ENCODE measurements around the gene DCDC2. TPM values are rescaled to one million over a fixed set of nuclear protein-coding genes. Genes with fewer than 3 reads are reported as not detected.
"Not testable (repeated sequence)": the region's sequence is repeated elsewhere in the genome, so short reads cannot be mapped to it uniquely, and the experiment has no call there.

DCDC2 gene
- total and polyA plus RNA-seq, 4 experiments from 2014 or later: 0.44 to 0.47 TPM; not detected in 2

- Mint-ChIP-seq H3K27ac (no peak overlapping the region), H3K9me3 (peaks cover 0 to 3% (median 0%) of the 10 kb centered on the region in 8 donors), H3K4me1 (no peaks in the 10 kb centered on the region), H3K4me3 (no peak overlapping the region), H3K36me3 (no peaks in the 10 kb centered on the region), H3K27me3 (peaks cover 3 to 5% of the 10 kb centered on the region in 2 donors)
- H3K27ac ChIP-seq (ENCODE audit: low read depth, low read length): no peak overlapping the region
- no peaks in the 10 kb centered on the region for H3K9me3 ChIP-seq (ENCODE audit: control insufficient read depth in 1 of 2, low read length in 2 of 2)
- no peak for DNase-seq
- H3K4me3 ChIP-seq (ENCODE audit: low read length in 2 of 2): no peak overlapping the region
- CTCF ChIA-PET (ENCODE audit: partially characterized antibody): no interaction called here
- no peaks in the 10 kb centered on the region for H3K36me3 ChIP-seq (ENCODE audit: insufficient read depth, low read length)
- POLR2A ChIA-PET (ENCODE audit: partially characterized antibody): no interaction called here
- H3K4me1 ChIP-seq (ENCODE audit: insufficient read depth, low read length): no peaks in the 10 kb centered on the region
- H3K27me3 ChIP-seq (ENCODE audit: insufficient read depth, low read length): no peaks in the 10 kb centered on the region
- intact Hi-C loops (cut with micrococcal nuclease): no loop called here
Observed at GRCh38 chr6:24240380-24240928, 117.4 kb downstream of the DCDC2 start.

GRCh38 chr6:24238700-24239099 is 119.2 kb downstream of the DCDC2 start:
- Histone ChIP-seq H3K36me3 (ENCODE audit: insufficient read depth, low read length) (no peaks in the 10 kb centered on the region), H3K4me3 (ENCODE audit: low read length in 2 of 2) (no peak overlapping the region), H3K27me3 (ENCODE audit: insufficient read depth, low read length) (no peaks in the 10 kb centered on the region), H3K9me3 (ENCODE audit: control insufficient read depth in 1 of 2, low read length in 2 of 2) (no peaks in the 10 kb centered on the region), H3K27ac (ENCODE audit: low read depth, low read length) (no peak overlapping the region), H3K4me1 (ENCODE audit: insufficient read depth, low read length) (no peaks in the 10 kb centered on the region)
- Mint-ChIP-seq H3K4me3 (peak overlapping the region in 1 of 8 donors; percentile 22), H3K27ac (no peak overlapping the region), H3K27me3 (peaks cover 0 to 3% of the 10 kb centered on the region in 2 donors), H3K9me3 (peaks cover 0 to 3% (median 0%) of the 10 kb centered on the region in 8 donors), H3K4me1 (no peaks in the 10 kb centered on the region), H3K36me3 (no peaks in the 10 kb centered on the region)
- intact Hi-C loops (cut with micrococcal nuclease): no loop called here
- POLR2A ChIA-PET (ENCODE audit: partially characterized antibody): no interaction called here
- CTCF ChIA-PET (ENCODE audit: partially characterized antibody): no interaction called here
- DNase-seq: no peak

- H3K4me1 Mint-ChIP-seq; intact Hi-C loops (cut with micrococcal nuclease); H3K9me3 ChIP-seq (ENCODE audit: control insufficient read depth in 1 of 2, low read length in 2 of 2); H3K4me1 ChIP-seq (ENCODE audit: insufficient read depth, low read length); CTCF ChIA-PET (ENCODE audit: partially characterized antibody); H3K9me3 Mint-ChIP-seq; H3K36me3 Mint-ChIP-seq; H3K27me3 Mint-ChIP-seq; H3K4me3 Mint-ChIP-seq; POLR2A ChIA-PET (ENCODE audit: partially characterized antibody); H3K36me3 ChIP-seq (ENCODE audit: insufficient read depth, low read length); H3K4me3 ChIP-seq (ENCODE audit: low read length in 2 of 2); H3K27me3 ChIP-seq (ENCODE audit: insufficient read depth, low read length); H3K27ac ChIP-seq (ENCODE audit: low read depth, low read length); DNase-seq: not testable (repeated sequence)
- peak overlapping the region in 1 of 7 donors; percentile 6 for H3K27ac Mint-ChIP-seq
Observed at GRCh38 chr6:24236779-24237178, 121.1 kb downstream of the DCDC2 start.

- no peaks in the 10 kb centered on the region for H3K4me1 Mint-ChIP-seq
- H3K27me3 Mint-ChIP-seq: peaks cover 6 to 8% of the 10 kb centered on the region in 2 donors
- H3K36me3 Mint-ChIP-seq: no peaks in the 10 kb centered on the region
- H3K36me3 ChIP-seq (ENCODE audit: insufficient read depth, low read length): no peaks in the 10 kb centered on the region
- ChIA-PET CTCF (ENCODE audit: partially characterized antibody) (no interaction called here), POLR2A (ENCODE audit: partially characterized antibody) (no interaction called here)
- no peak overlapping the region for H3K27ac Mint-ChIP-seq
- H3K4me1 ChIP-seq (ENCODE audit: insufficient read depth, low read length): no peaks in the 10 kb centered on the region
- intact Hi-C loops (cut with micrococcal nuclease): no loop called here
- no peaks in the 10 kb centered on the region for H3K9me3 ChIP-seq (ENCODE audit: control insufficient read depth in 1 of 2, low read length in 2 of 2)
- H3K9me3 Mint-ChIP-seq: peaks cover 0 to 3% (median 0%) of the 10 kb centered on the region in 8 donors
- H3K27ac ChIP-seq (ENCODE audit: low read depth, low read length): no peak overlapping the region
- no peak overlapping the region for H3K4me3 ChIP-seq (ENCODE audit: low read length in 2 of 2)
- DNase-seq: no peak
- no peaks in the 10 kb centered on the region for H3K27me3 ChIP-seq (ENCODE audit: insufficient read depth, low read length)
- H3K4me3 Mint-ChIP-seq: peak overlapping the region in 1 of 8 donors; percentile 21
Observed at GRCh38 chr6:24233813-24234442, 123.9 kb downstream of the DCDC2 start.

- Mint-ChIP-seq H3K27me3 (peaks cover 9 to 10% of the 10 kb centered on the region in 2 donors), H3K36me3 (no peaks in the 10 kb centered on the region), H3K4me3 (no peak overlapping the region), H3K27ac (no peak overlapping the region), H3K9me3 (peaks cover 0 to 3% (median 0%) of the 10 kb centered on the region in 8 donors), H3K4me1 (no peaks in the 10 kb centered on the region)
- Histone ChIP-seq H3K4me3 (ENCODE audit: low read length in 2 of 2) (no peak overlapping the region), H3K9me3 (ENCODE audit: control insufficient read depth in 1 of 2, low read length in 2 of 2) (no peaks in the 10 kb centered on the region), H3K4me1 (ENCODE audit: insufficient read depth, low read length) (no peaks in the 10 kb centered on the region), H3K27me3 (ENCODE audit: insufficient read depth, low read length) (no peaks in the 10 kb centered on the region), H3K27ac (ENCODE audit: low read depth, low read length) (no peak overlapping the region), H3K36me3 (ENCODE audit: insufficient read depth, low read length) (no peaks in the 10 kb centered on the region)
- ChIA-PET CTCF (ENCODE audit: partially characterized antibody) (no interaction called here), POLR2A (ENCODE audit: partially characterized antibody) (no interaction called here)
- no peak for DNase-seq
- intact Hi-C loops (cut with micrococcal nuclease): no loop called here
Observed at GRCh38 chr6:24231438-24231977, 126.4 kb downstream of the DCDC2 start.

- Mint-ChIP-seq H3K4me1 (no peaks in the 10 kb centered on the region), H3K36me3 (no peaks in the 10 kb centered on the region), H3K27ac (no peak overlapping the region), H3K4me3 (no peak overlapping the region), H3K9me3 (no peaks in the 10 kb centered on the region), H3K27me3 (peaks cover 9 to 10% of the 10 kb centered on the region in 2 donors)
- H3K4me1 ChIP-seq (ENCODE audit: insufficient read depth, low read length): no peaks in the 10 kb centered on the region
- DNase-seq: no peak
- ChIA-PET CTCF (ENCODE audit: partially characterized antibody) (no interaction called here), POLR2A (ENCODE audit: partially characterized antibody) (no interaction called here)
- H3K36me3 ChIP-seq (ENCODE audit: insufficient read depth, low read length): no peaks in the 10 kb centered on the region
- no peaks in the 10 kb centered on the region for H3K27me3 ChIP-seq (ENCODE audit: insufficient read depth, low read length)
- intact Hi-C loops (cut with micrococcal nuclease): no loop called here
- H3K27ac ChIP-seq (ENCODE audit: low read depth, low read length): no peak overlapping the region
- no peak overlapping the region for H3K4me3 ChIP-seq (ENCODE audit: low read length in 2 of 2)
- H3K9me3 ChIP-seq (ENCODE audit: control insufficient read depth in 1 of 2, low read length in 2 of 2): no peaks in the 10 kb centered on the region
Observed at GRCh38 chr6:24229696-24230405, 128.0 kb downstream of the DCDC2 start.

GRCh38 chr6:24228681-24229255 is 129.1 kb downstream of the DCDC2 start:
- H3K9me3 ChIP-seq (ENCODE audit: control insufficient read depth in 1 of 2, low read length in 2 of 2): no peaks in the 10 kb centered on the region
- no peaks in the 10 kb centered on the region for H3K27me3 ChIP-seq (ENCODE audit: insufficient read depth, low read length)
- ChIA-PET CTCF (ENCODE audit: partially characterized antibody) (no interaction called here), POLR2A (ENCODE audit: partially characterized antibody) (no interaction called here)
- no peaks in the 10 kb centered on the region for H3K4me1 Mint-ChIP-seq
- H3K36me3 Mint-ChIP-seq: no peaks in the 10 kb centered on the region
- H3K27me3 Mint-ChIP-seq: peaks cover 10 to 14% of the 10 kb centered on the region in 2 donors
- intact Hi-C loops (cut with micrococcal nuclease): no loop called here
- no peaks in the 10 kb centered on the region for H3K36me3 ChIP-seq (ENCODE audit: insufficient read depth, low read length)
- H3K4me3 Mint-ChIP-seq: no peak overlapping the region
- H3K27ac ChIP-seq (ENCODE audit: low read depth, low read length): no peak overlapping the region
- H3K4me3 ChIP-seq (ENCODE audit: low read length in 2 of 2): no peak overlapping the region
- no peak for DNase-seq
- H3K4me1 ChIP-seq (ENCODE audit: insufficient read depth, low read length): no peaks in the 10 kb centered on the region
- no peaks in the 10 kb centered on the region for H3K9me3 Mint-ChIP-seq
- H3K27ac Mint-ChIP-seq: no peak overlapping the region
